HCT116 (cell line): ENCODE measurements around the gene UBE2R2.

ENCODE experiments used
- CTCF ChIP-seq, 3 experiments: fragments of 200-600 bp in 1 of 3; sonication (generic) in 1 of 3; IDR thresholded peaks in 2 of 3; conservative IDR thresholded peaks in 1 of 3; 2 replicates each; pipeline ENCODE4 v1.5.1; 2012 to 2017; ENCODE audit warnings: low read depth in 2 of 3, low read length in 2 of 3, antibody characterized with exemption in 1 of 3, borderline replicate concordance in 1 of 3, control low read depth in 1 of 3, mild to moderate bottlenecking in 1 of 3, mixed read lengths in 1 of 3, mixed run types in 1 of 3, moderate library complexity in 1 of 3; ENCODE audit not compliant: insufficient read depth in 1 of 3
- EZH2 ChIP-seq: fragments of 200-600 bp; sonication (generic); IDR thresholded peaks from 2 replicates; pipeline ENCODE4 v1.6.1; 2017; ENCODE audit warnings: antibody characterized with exemption, mixed run types

- no peak for TF ChIP-seq EZH2
- no peak for TF ChIP-seq CTCF (IDR thresholded peaks at IDR 0.05 in 2 of 3, conservative IDR thresholded peaks at IDR 0.05 in 1 of 3; ENCODE audit: borderline replicate concordance in 1 of 3, insufficient read depth in 1 of 3, low read depth in 2 of 3, low read length in 2 of 3)
Measured at GRCh38 chr9:33776578-33776977, 40.4 kb upstream of the UBE2R2 start.
